ENCODE data around the gene PTPRM.
"Not testable (repeated sequence)": the region's sequence is repeated elsewhere in the genome, so short reads cannot be mapped to it uniquely, and the experiment has no call there.

Gene PTPRM

GRCh38 chr18:8050616-8051329 lies 483.7 kb downstream of the PTPRM start:
- ATAC-seq: no peak
- no peak for DNase-seq

GRCh38 chr18:8051453-8051852 lies 484.3 kb downstream of the PTPRM start:
- no peak for DNase-seq
- no peak for ATAC-seq

GRCh38 chr18:8052237-8052701 lies 485.2 kb downstream of the PTPRM start:
- peak; percentile 55 for ATAC-seq

GRCh38 chr18:8056723-8057122 lies 489.6 kb downstream of the PTPRM start:
- no peak for ATAC-seq
- DNase-seq: no peak

More at GRCh38 chr18:8052237-8052701, 485.2 kb downstream of the PTPRM start:
- DNase-seq: peak; percentile 3

GRCh38 chr18:8063152-8063551 lies 496.0 kb downstream of the PTPRM start:
- not testable (repeated sequence) for ATAC-seq, DNase-seq

- ATAC-seq: no peak
- DNase-seq: no peak
Measured at GRCh38 chr18:8063733-8064132, 496.6 kb downstream of the PTPRM start.

- no peak for ATAC-seq
- DNase-seq: no peak
Measured at GRCh38 chr18:8065284-8065683, 498.2 kb downstream of the PTPRM start.

GRCh38 chr18:8065773-8066172 lies 498.7 kb downstream of the PTPRM start:
- DNase-seq (no peak), ATAC-seq (no peak)

- no peak for DNase-seq
- ATAC-seq: no peak
Measured at GRCh38 chr18:8069708-8070107, 502.6 kb downstream of the PTPRM start.

GRCh38 chr18:8073167-8073566 lies 506.1 kb downstream of the PTPRM start:
- no peak for ATAC-seq
- no peak for DNase-seq

GRCh38 chr18:8080092-8080491 lies 513.0 kb downstream of the PTPRM start:
- DNase-seq: no peak
- no peak for ATAC-seq

- no peak for DNase-seq
- ATAC-seq: no peak
Measured at GRCh38 chr18:8081267-8081666, 514.2 kb downstream of the PTPRM start.

- ATAC-seq: no peak
- DNase-seq: no peak
Measured at GRCh38 chr18:8081872-8082553, 514.9 kb downstream of the PTPRM start.

- ATAC-seq (no peak), DNase-seq (no peak)
Measured at GRCh38 chr18:8084160-8084559, 517.0 kb downstream of the PTPRM start.

GRCh38 chr18:8088626-8089025 lies 521.5 kb downstream of the PTPRM start:
- DNase-seq: no peak
- no peak for ATAC-seq

- no peak for ATAC-seq
- no peak for DNase-seq
Measured at GRCh38 chr18:8091035-8091434, 523.9 kb downstream of the PTPRM start.

GRCh38 chr18:8095947-8096570 lies 528.9 kb downstream of the PTPRM start:
- ATAC-seq (no peak), DNase-seq (no peak)

- DNase-seq: no peak
- no peak for ATAC-seq
Measured at GRCh38 chr18:8097399-8097798, 530.3 kb downstream of the PTPRM start.

GRCh38 chr18:8097927-8098326 lies 530.8 kb downstream of the PTPRM start:
- ATAC-seq (no peak), DNase-seq (no peak)

- no peak for ATAC-seq
Measured at GRCh38 chr18:8106603-8107002, 539.5 kb downstream of the PTPRM start.

GRCh38 chr18:8107426-8107825 lies 540.3 kb downstream of the PTPRM start:
- ATAC-seq (no peak), DNase-seq (no peak)

More at GRCh38 chr18:8106603-8107002, 539.5 kb downstream of the PTPRM start:
- no peak for DNase-seq

GRCh38 chr18:8114480-8114879 lies 547.4 kb downstream of the PTPRM start:
- DNase-seq (no peak), ATAC-seq (no peak)

GRCh38 chr18:8116341-8117005 lies 549.4 kb downstream of the PTPRM start:
- DNase-seq: no peak
- ATAC-seq: no peak

All from stimulated activated naive CD8-positive, alpha-beta T cell treated with anti-CD3 and anti-CD28 coated beads, Interleukin-15, Interleukin-2, amounts not matched to agents 100 U/mL and 50 U/mL, for 24 hours (primary cell).